GM03348 (cell line): ENCODE data around the gene RPA3.

Source experiments
- DNase-seq: peaks from one replicate; pipeline ENCODE4 v3.0.0; 2012; ENCODE audit warnings: low spot score

The RPA3 gene

DNA sequence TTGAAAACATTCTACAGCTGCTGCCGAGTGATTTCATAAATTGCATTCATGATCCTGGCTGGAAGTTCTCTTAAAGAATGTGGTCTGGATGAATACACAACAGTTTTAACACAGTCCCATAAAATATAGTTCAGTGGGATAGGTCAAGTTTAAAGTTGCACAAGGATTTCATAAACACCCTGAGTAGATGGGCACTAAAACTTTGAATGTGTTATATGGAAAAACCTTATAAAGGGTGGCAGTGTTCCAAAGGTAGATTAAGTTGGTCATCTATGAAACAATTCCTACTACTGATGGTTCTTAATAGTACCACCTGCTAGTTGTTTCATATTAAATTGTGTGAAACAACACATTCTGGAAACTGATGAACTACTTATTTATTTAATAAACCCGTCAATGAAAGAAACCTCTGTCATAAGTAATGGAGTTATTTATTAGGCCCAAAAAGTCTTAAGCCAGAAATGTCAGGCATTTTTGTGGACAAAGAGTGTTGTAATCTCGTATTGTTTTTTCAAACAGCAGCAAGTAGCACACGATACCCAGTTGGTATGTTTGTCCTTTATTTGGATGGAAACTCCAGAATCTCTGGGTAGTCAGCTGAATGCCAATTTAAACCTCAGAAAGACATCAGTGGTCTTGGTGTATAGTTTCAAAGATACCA, 14.3 kb upstream of the RPA3 start:
- DNase-seq, result peak; percentile 60

- no peak for DNase-seq
These were observed 13.3 kb upstream of the RPA3 start for GRCh38 chr7:7731732-7732131.

- no peak for DNase-seq
These were observed 2.6 kb upstream of the RPA3 start for GRCh38 chr7:7720750-7721621.

- DNase-seq, result no peak
These were observed 1.8 kb upstream of the RPA3 start for GRCh38 chr7:7720193-7720592.

DNA sequence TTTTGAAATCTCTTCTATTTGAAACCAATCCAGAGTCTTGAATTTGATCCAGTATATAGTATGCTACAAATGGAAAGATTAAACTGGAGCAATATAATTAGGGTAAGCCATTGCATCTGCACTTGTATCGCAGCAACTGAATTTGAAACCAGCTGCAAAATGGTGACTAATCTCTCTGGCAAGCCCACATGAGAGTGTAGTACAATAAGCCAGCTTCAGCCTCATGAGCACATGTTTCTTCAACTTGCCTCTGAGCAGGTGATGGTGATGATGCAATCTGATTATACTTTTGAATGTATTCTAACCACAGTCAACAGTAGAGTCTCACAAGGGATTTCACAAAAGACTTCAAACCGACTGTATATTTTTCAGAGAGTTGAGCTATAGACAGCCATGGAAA, 829 bp upstream of the RPA3 start:
- DNase-seq, result peak; percentile 62

GRCh38 chr7:7713730-7714129, 4.7 kb downstream of the RPA3 start:
- no peak for DNase-seq

DNA sequence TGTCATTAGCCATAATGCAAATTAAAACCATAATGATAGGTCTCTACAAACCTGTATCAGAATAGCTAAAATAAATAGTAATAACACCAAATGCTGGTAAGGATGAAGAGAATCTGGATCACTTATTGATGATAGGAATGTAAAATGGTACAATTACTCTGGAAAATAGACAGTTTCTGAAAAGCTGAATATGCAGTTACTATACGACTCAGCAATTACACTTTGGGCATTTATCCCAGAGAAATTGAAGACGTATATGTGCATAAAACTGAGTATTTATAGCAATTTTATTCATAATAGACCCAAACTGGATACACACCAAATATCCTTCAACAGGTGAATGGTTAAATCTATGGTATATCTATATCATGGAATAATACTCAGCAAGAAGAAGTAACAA, 7.9 kb downstream of the RPA3 start:
- no peak for DNase-seq

DNA sequence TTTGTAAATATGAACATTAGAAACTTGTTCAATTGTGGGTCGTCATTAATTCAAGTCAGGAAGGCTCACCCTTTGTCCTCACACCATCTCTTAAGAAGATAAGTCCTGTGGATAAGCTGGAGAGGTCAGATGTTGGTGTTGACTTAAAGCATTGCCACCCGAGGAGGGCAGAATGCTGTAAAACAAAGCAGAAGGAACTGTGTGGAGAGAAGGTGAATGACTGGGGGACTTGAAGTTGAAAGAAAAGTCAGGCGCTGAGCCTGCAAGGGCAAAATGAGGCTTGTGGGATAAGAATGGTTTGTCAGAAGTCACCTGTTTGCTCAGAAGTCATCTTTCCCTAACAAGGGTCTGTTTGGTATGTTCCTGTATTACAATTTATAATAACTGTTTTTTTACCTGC, 9.1 kb downstream of the RPA3 start:
- no peak for DNase-seq

- DNase-seq, result peak; percentile 7
These were observed 10.6 kb downstream of the RPA3 start for GRCh38 chr7:7707806-7708205.

DNA sequence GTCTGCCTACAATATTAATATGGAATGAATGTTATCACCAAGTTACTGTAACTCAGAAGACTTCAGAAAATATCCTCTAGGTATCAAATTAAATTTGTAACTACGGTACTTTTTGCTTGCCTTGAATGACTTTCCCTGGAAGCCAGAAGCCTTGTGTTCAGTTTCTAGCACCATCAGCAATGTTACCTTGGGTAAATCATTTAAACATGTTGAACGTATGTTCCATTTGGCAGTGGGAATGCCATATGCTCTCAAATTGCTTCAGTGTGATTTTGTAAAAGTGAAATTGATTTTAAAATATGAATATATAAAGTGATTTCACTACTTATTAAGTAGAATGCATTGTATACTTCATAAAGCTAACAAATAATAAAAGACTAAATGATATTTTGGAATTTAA, 11.2 kb downstream of the RPA3 start:
- DNase-seq, result no peak

- no peak for DNase-seq
These were observed 11.7 kb downstream of the RPA3 start for GRCh38 chr7:7706556-7707172.

- no peak for DNase-seq
These were observed 12.3 kb downstream of the RPA3 start for GRCh38 chr7:7706101-7706511.

DNA sequence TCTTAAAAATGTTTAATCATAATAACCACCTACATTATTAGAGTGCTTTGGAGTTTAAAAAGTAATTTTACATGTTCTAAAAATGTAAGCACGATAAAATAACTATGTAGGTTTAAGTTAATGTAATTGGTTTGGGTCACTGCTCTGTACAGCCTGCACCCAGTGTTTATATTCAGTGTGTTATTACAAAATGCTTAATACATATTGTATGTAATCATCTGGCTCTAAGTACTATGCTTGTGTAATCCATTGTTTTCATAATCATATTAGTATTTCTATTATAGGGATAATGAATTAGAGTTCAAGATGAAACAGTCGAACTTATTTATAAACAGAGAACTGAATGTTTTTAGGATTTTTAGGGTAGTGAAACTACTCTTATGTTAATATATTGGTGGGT, 13.1 kb downstream of the RPA3 start:
- DNase-seq, result no peak

GRCh38 chr7:7704867-7705266, 13.5 kb downstream of the RPA3 start:
- no peak for DNase-seq

- no peak for DNase-seq
These were observed 15.0 kb downstream of the RPA3 start for GRCh38 chr7:7703427-7703826.

- DNase-seq, result peak; percentile 55
These were observed 15.6 kb downstream of the RPA3 start for GRCh38 chr7:7702826-7703225.

DNA sequence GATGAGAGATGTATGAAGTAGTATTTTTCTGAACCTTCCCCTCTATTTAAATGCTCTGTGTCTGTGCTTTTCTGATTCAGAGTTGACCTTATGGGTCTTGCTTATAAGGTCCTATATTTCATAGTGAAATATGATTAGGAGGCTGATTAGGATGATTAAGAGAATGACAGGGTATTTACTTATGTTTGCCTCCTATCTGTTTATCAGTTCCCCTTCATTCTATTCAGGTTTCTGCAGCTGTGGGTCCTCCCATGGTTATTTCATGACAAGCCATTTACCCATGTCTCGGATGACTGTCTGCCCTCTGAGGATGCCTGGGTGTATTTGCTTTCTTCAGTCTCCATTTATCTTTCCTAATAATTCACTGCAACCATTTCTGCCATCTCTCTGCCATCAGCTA, 16.9 kb downstream of the RPA3 start:
- no peak for DNase-seq

DNA sequence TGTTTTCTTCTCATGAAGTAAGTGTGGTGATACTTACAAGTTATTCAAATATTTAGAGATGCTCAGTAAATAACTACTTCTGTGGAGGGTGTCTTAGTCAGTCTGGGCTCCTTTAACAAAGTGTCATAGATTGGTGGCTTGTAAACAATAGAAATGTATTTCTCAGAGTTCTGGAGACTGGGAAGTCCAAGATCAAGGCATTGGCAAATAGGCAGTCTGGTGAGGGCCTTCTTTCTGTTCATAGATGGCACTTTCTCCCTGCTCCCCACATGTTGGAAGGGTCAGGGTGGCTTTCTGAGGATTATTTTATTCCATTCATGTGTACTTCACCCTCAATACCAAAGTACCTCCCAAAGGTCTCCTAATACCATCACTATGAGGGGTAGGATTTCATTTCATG, 18.4 kb downstream of the RPA3 start:
- no peak for DNase-seq

DNA sequence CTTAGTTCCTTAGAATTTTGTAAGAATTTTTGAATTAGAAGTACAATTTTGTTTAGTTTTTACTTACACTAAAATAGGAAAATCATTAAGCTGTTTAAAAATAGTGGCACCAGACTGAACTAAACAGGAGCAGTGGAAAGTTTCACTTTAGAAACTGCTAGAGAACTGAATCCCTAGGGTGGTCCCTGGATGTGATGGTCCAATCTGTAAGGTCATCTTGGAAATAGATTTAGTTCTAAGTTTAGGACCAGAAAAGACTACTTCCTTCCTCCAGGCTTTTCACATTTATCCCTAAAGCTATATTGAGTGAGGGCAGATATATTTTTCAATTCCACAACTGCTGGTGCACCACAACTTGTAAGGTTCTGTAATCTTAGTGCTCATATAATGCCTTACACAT, 19.0 kb downstream of the RPA3 start:
- no peak for DNase-seq

GRCh38 chr7:7698930-7699329, 19.5 kb downstream of the RPA3 start:
- DNase-seq, result no peak

DNA sequence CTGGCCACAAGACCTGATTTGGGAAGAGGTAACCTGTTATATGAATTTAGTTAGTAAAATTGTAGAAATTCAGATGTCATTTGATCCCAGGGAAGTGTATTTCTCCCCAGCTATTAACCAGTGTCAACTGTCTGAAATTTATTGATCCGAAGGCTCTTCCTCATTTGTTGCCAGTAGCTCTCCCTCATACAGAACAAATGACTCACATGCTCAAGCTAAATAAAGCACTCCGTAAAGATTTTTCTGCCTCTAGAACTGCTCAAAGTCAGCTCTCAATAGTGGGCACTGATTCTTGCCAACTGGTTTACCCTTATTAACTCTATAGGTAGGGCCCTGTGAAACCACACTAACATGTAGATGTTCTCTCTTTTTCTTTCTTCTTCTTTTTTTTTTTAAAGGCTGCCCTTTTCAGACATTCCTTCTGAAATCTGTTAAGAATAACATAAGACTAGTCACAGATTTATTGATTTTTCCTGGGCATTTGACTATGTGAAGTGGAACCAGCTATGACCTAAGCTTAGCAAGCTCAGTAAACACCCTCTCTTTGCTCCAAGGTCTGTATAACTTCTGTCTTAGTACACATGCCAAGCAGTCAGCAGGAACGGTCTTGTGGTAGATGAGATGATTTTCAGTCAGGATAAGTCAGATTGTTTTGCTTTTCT, 21.8 kb downstream of the RPA3 start:
- DNase-seq, result peak; percentile 38

- DNase-seq, result no peak
These were observed 23.1 kb downstream of the RPA3 start for GRCh38 chr7:7695111-7695817.
